ENCODE measurements around the gene SSH2. TPM values are rescaled to one million over a fixed set of nuclear protein-coding genes. Genes with fewer than 3 reads are reported as not detected.
A peak's percentile ranks its signal among the peaks of the same experiment; 100 is the strongest.

The SSH2 gene
- total and polyA plus RNA-seq, 9 of the 15 experiments (the other 6 are each of a cell fraction or from before 2014, with no cell fraction given): 3.9 to 16.1 (median 10.2) TPM

DNA sequence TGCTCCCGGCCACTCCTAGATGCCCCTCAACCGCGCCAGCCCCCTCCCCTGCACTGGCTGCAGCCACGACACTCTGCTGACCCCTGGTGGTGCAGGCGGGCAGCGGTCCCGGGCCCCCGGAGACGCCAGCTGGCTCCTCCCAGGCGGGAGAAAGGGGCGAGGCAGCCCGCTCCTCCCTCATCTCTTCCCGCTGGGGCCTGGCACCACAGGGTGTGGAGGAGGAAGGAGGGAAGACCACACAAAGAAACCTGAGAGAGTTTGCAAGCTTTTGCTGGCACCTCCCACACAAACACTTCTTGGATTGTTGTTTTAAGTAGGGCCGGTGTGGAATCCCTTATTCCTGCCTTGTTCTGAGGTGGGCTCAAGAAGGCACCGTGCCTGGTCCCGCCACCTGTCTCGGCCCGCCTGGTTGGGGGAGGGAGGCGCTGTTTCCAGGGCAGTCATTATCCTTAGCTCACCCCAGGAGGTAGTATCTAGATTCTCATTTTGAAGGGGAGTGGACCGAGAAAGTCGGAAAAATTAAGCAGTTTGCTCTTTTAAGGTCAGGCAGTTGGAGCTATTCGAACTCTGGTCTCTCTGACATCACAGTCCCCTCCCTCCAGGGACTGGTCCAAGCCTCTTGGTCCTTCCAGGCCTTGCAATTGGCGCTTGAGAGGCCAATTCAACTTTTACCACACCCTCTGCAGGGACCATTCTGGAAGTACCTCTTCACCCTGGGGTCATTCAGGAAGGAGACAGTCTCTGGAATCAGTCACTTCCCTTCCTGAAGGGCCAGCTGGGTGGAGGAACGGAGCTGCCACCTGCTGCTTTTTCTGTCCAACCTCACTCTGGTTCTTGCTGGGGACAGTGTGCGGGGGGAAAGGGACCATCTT lies 338.1 kb downstream of the SSH2 start (continued):
- TF ChIP-seq, protein P1, sequence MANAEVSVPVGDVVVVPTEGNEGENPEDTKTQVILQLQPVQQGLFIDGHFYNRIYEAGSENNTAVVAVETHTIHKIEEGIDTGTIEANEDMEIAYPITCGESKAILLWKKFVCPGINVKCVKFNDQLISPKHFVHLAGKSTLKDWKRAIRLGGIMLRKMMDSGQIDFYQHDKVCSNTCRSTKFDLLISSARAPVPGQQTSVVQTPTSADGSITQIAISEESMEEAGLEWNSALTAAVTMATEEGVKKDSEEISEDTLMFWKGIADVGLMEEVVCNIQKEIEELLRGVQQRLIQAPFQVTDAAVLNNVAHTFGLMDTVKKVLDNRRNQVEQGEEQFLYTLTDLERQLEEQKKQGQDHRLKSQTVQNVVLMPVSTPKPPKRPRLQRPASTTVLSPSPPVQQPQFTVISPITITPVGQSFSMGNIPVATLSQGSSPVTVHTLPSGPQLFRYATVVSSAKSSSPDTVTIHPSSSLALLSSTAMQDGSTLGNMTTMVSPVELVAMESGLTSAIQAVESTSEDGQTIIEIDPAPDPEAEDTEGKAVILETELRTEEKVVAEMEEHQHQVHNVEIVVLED (CRISPR knock-in tag; IDR thresholded peaks at IDR 0.05): no peak; the same call in 1 of the 2 replicates
- no peak for TF ChIP-seq ZNF830 (CRISPR knock-in tag; IDR thresholded peaks at IDR 0.05)
- no peak for TF ChIP-seq CEBPG (CRISPR knock-in tag; IDR thresholded peaks at IDR 0.05)
- TF ChIP-seq CEBPG (tag; conservative IDR thresholded peaks at IDR 0.05 in 1 of 2, IDR thresholded peaks at IDR 0.05 in 1 of 2): no peak
- no peak for TF ChIP-seq ZNF431 (CRISPR knock-in tag; IDR thresholded peaks at IDR 0.05)
- TF ChIP-seq, protein P2, sequence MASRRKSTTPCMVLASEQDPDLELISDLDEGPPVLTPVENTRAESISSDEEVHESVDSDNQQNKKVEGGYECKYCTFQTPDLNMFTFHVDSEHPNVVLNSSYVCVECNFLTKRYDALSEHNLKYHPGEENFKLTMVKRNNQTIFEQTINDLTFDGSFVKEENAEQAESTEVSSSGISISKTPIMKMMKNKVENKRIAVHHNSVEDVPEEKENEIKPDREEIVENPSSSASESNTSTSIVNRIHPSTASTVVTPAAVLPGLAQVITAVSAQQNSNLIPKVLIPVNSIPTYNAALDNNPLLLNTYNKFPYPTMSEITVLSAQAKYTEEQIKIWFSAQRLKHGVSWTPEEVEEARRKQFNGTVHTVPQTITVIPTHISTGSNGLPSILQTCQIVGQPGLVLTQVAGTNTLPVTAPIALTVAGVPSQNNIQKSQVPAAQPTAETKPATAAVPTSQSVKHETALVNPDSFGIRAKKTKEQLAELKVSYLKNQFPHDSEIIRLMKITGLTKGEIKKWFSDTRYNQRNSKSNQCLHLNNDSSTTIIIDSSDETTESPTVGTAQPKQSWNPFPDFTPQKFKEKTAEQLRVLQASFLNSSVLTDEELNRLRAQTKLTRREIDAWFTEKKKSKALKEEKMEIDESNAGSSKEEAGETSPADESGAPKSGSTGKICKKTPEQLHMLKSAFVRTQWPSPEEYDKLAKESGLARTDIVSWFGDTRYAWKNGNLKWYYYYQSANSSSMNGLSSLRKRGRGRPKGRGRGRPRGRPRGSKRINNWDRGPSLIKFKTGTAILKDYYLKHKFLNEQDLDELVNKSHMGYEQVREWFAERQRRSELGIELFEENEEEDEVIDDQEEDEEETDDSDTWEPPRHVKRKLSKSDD (conservative IDR thresholded peaks at IDR 0.05; ENCODE audit: low read length): no peak
- TF ChIP-seq NBN (IDR thresholded peaks at IDR 0.05; ENCODE audit: low read depth): 0 out of 2 replicates have a peak, but pooled peaks have one; percentile 38
- no peak for TF ChIP-seq IFI16 (CRISPR knock-in tag; IDR thresholded peaks at IDR 0.05)
- TF ChIP-seq SRSF9 (IDR thresholded peaks at IDR 0.05; ENCODE audit: borderline replicate concordance, low read depth, low read length): no peak
- TF ChIP-seq CBFA2T3 (IDR thresholded peaks at IDR 0.05): 0 out of 2 replicates have a peak, but pooled peaks have one; percentile 9
- no peak for TF ChIP-seq PRPF4 (IDR thresholded peaks at IDR 0.05; ENCODE audit: insufficient read depth, low read depth, low read length, poor library complexity, severe bottlenecking)
- no peak for TF ChIP-seq ZNF77 (CRISPR knock-in tag; IDR thresholded peaks at IDR 0.05)
- no peak for TF ChIP-seq ZKSCAN3 (CRISPR knock-in tag; IDR thresholded peaks at IDR 0.05)
- TF ChIP-seq MYNN (IDR thresholded peaks at IDR 0.05): peak; percentile 83; the same call in 1 of the 2 replicates
- TF ChIP-seq MYNN (CRISPR knock-in tag; IDR thresholded peaks at IDR 0.05): no peak
- TF ChIP-seq ZNF263 (CRISPR knock-in tag; IDR thresholded peaks at IDR 0.05; ENCODE audit: borderline replicate concordance): peak; percentile 61; the same call in 1 of the 2 replicates
- no peak for TF ChIP-seq DNMT1 (IDR thresholded peaks at IDR 0.05)
- no peak for TF ChIP-seq SMARCA5 (IDR thresholded peaks at IDR 0.05)
- no peak for TF ChIP-seq NFIX (CRISPR knock-in tag; IDR thresholded peaks at IDR 0.05; ENCODE audit: low read depth)
- TF ChIP-seq, protein P3, sequence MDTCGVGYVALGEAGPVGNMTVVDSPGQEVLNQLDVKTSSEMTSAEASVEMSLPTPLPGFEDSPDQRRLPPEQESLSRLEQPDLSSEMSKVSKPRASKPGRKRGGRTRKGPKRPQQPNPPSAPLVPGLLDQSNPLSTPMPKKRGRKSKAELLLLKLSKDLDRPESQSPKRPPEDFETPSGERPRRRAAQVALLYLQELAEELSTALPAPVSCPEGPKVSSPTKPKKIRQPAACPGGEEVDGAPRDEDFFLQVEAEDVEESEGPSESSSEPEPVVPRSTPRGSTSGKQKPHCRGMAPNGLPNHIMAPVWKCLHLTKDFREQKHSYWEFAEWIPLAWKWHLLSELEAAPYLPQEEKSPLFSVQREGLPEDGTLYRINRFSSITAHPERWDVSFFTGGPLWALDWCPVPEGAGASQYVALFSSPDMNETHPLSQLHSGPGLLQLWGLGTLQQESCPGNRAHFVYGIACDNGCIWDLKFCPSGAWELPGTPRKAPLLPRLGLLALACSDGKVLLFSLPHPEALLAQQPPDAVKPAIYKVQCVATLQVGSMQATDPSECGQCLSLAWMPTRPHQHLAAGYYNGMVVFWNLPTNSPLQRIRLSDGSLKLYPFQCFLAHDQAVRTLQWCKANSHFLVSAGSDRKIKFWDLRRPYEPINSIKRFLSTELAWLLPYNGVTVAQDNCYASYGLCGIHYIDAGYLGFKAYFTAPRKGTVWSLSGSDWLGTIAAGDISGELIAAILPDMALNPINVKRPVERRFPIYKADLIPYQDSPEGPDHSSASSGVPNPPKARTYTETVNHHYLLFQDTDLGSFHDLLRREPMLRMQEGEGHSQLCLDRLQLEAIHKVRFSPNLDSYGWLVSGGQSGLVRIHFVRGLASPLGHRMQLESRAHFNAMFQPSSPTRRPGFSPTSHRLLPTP (IDR thresholded peaks at IDR 0.05; ENCODE audit: borderline replicate concordance, extremely low read depth, insufficient read length): no peak
